GM10266 (cell line): ENCODE measurements around the gene TMC1.

Experiments used
- DNase-seq: peaks from one replicate; pipeline ENCODE4 v3.0.0; 2012; ENCODE audit errors: extremely low spot score
- CTCF ChIP-seq: IDR thresholded peaks from 2 replicates; pipeline ENCODE4 v1.5.1; 2012; ENCODE audit warnings: mild to moderate bottlenecking, low read depth; ENCODE audit not compliant: control insufficient read depth, insufficient read depth; ENCODE audit errors: missing control alignments

TMC1 gene

DNA sequence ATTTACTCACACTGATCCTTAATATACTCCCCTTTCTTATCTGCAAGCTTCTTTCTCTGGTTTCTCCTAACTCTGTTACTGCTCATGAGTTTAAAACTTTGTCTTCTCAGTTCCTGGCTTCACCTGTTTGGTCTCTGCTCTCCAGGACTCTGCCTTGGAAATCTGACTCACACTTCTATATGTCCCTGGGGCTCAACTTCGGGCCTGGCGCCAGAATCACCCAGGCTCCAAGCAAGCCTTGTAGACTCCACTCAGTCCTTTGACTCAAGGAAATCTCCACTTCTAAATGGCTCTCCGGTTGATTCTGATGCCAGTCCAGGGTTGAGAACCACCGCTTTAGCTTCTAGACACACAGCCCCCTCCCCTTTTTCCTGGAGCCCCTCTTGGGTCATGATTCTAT is 57.8 kb downstream of the TMC1 start:
- no peak for TF ChIP-seq CTCF
- no peak for DNase-seq

- TF ChIP-seq CTCF, result no peak
- no peak for DNase-seq
Measured at GRCh38 chr9:72579880-72580550, 58.6 kb downstream of the TMC1 start.

GRCh38 chr9:72581694-72582093 is 60.3 kb downstream of the TMC1 start:
- DNase-seq, result no peak

GRCh38 chr9:72583370-72583769 is 62.0 kb downstream of the TMC1 start:
- no peak for TF ChIP-seq CTCF
- DNase-seq, result no peak

More at GRCh38 chr9:72581694-72582093, 60.3 kb downstream of the TMC1 start:
- no peak for TF ChIP-seq CTCF

GRCh38 chr9:72586388-72587130 is 65.2 kb downstream of the TMC1 start:
- no peak for TF ChIP-seq CTCF
- DNase-seq, result no peak

DNA sequence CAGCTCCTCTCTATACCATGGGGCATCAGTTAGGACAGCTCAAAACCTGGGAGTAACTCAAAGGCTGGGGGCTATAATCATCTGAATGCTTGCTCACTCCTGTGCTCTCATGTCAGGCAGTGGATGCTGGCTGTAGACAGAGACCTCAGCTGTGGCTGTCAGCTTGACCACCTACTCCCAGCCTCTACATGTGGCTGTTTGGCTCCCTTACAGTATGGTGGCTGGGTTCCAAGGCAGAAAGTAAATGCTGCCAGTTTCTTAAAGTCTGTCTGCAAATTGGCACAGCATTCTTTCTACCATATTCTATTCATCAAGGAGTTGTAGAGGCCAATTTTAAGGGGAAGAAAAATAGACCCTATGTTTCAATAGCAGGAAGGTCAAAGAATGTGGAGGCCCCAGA is 66.9 kb downstream of the TMC1 start:
- no peak for DNase-seq
- TF ChIP-seq CTCF, result no peak
